Measurements from ENCODE around the gene MNX1.

DNA sequence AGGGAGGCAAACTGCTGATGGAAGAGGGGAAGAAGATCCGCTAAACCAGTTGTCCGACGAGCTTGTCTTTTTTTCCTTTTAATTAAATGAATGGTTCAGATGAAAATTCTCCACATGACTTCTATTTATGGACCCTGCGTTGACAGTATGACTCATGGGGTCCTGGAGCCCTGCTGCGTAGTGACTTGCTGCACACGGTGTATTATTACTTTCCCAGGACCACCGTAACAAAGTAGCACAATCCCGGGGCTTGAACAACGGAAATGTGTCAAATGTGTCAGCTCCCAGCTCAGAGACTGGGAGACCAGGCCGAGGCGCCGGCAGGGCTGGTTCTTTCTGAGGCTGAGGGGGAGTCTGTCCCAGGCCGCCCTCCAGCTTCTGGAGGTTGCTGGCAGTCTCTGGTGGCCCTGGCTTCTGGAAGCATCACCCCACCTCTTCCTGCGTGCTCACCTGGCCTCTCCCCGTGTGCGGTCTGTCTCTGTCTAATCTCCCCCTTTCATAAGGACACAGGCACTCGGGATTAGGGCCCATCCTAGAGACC lies 33.8 kb upstream of the MNX1 start:
- TF ChIP-seq, protein P1, sequence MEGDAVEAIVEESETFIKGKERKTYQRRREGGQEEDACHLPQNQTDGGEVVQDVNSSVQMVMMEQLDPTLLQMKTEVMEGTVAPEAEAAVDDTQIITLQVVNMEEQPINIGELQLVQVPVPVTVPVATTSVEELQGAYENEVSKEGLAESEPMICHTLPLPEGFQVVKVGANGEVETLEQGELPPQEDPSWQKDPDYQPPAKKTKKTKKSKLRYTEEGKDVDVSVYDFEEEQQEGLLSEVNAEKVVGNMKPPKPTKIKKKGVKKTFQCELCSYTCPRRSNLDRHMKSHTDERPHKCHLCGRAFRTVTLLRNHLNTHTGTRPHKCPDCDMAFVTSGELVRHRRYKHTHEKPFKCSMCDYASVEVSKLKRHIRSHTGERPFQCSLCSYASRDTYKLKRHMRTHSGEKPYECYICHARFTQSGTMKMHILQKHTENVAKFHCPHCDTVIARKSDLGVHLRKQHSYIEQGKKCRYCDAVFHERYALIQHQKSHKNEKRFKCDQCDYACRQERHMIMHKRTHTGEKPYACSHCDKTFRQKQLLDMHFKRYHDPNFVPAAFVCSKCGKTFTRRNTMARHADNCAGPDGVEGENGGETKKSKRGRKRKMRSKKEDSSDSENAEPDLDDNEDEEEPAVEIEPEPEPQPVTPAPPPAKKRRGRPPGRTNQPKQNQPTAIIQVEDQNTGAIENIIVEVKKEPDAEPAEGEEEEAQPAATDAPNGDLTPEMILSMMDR (IDR thresholded peaks at IDR 0.05) = no peak
- no peak for TF ChIP-seq EP300 (IDR thresholded peaks at IDR 0.05)
- no peak for TF ChIP-seq POLR2A (IDR thresholded peaks at IDR 0.05)
